HG03280 (cell line): ENCODE measurements around the gene HSD11B1L.

ENCODE experiments used
- ATAC-seq: cut with Tn5 transposase; IDR thresholded peaks from one replicate; pipeline ENCODE4 v1.9.1; 2021; ENCODE audit warnings: mild to moderate bottlenecking, moderate library complexity; ENCODE audit not compliant: unreplicated experiment

The HSD11B1L gene

GRCh38 chr19:5666921-5667610 lies 13.8 kb upstream of the HSD11B1L start:
- ATAC-seq, result no peak

GRCh38 chr19:5667751-5668271 lies 13.0 kb upstream of the HSD11B1L start:
- no peak for ATAC-seq

- ATAC-seq, result no peak
Measured at GRCh38 chr19:5669212-5669611, 11.6 kb upstream of the HSD11B1L start.

- no peak for ATAC-seq
Measured at GRCh38 chr19:5671600-5671999, 9.2 kb upstream of the HSD11B1L start.

GRCh38 chr19:5672708-5673459 lies 7.9 kb upstream of the HSD11B1L start:
- no peak for ATAC-seq

- ATAC-seq, result no peak
Measured at GRCh38 chr19:5673752-5674151, 7.1 kb upstream of the HSD11B1L start.

- ATAC-seq, result no peak
Measured at GRCh38 chr19:5674714-5675113, 6.1 kb upstream of the HSD11B1L start.

GRCh38 chr19:5676105-5676771 lies 4.6 kb upstream of the HSD11B1L start:
- no peak for ATAC-seq

- no peak for ATAC-seq
Measured at GRCh38 chr19:5676772-5677105, 4.1 kb upstream of the HSD11B1L start.

GRCh38 chr19:5677136-5677535 lies 3.7 kb upstream of the HSD11B1L start:
- ATAC-seq, result no peak

- ATAC-seq, result no peak
Measured at GRCh38 chr19:5677580-5677979, 3.2 kb upstream of the HSD11B1L start.

- ATAC-seq, result no peak
Measured at GRCh38 chr19:5678071-5678718, 2.6 kb upstream of the HSD11B1L start.

- ATAC-seq, result no peak
Measured at GRCh38 chr19:5679289-5680083, 1.3 kb upstream of the HSD11B1L start.

GRCh38 chr19:5680084-5680436 lies 767 bp upstream of the HSD11B1L start:
- no peak for ATAC-seq

GRCh38 chr19:5681391-5682106 lies 722 bp downstream of the HSD11B1L start:
- no peak for ATAC-seq

- ATAC-seq, result no peak
Measured at GRCh38 chr19:5682107-5682482, 1.3 kb downstream of the HSD11B1L start.

GRCh38 chr19:5683177-5683886 lies 2.5 kb downstream of the HSD11B1L start:
- ATAC-seq, result no peak

GRCh38 chr19:5684694-5685430 lies 4.0 kb downstream of the HSD11B1L start:
- ATAC-seq, result no peak

- ATAC-seq, result no peak
Measured at GRCh38 chr19:5686326-5686646, 5.5 kb downstream of the HSD11B1L start.
